ENCODE measurements around the gene FAM170B.

FAM170B gene

GRCh38 chr10:49153115-49153514, 19.3 kb upstream of the FAM170B start:
- no peak overlapping the region for H2BK12ac ChIP-seq (ENCODE audit: low read length)
- no peak overlapping the region for H4K91ac ChIP-seq (ENCODE audit: low read depth, low read length)
- WGBS (ENCODE audit: extremely low coverage, insufficient coverage, insufficient read length) = no CpG with 5 or more reads among the region's 4 CpGs
- H3K36me3 ChIP-seq (ENCODE audit: control insufficient read depth in 1 of 2, insufficient read depth in 2 of 2, low read length in 2 of 2) = no peaks in the 10 kb centered on the region
- no peak overlapping the region for H2AK5ac ChIP-seq (ENCODE audit: low read length)
- no peak overlapping the region for H3K9ac ChIP-seq (ENCODE audit: low read length)
- H3K79me1 ChIP-seq (ENCODE audit: low read length) = no peaks in the 10 kb centered on the region
- H3K27me3 ChIP-seq (ENCODE audit: insufficient read depth, low read length) = no peaks in the 10 kb centered on the region
- H3K27ac ChIP-seq (ENCODE audit: low read depth, low read length) = no peak overlapping the region
- H3K18ac ChIP-seq (ENCODE audit: low read length) = no peak overlapping the region
- H3K79me2 ChIP-seq (ENCODE audit: control insufficient read depth, insufficient read depth, low read length, poor library complexity) = no peaks in the 10 kb centered on the region
- no peaks in the 10 kb centered on the region for H3K4me1 ChIP-seq (ENCODE audit: control insufficient read depth in 1 of 2, insufficient read depth in 2 of 2, low read length in 2 of 2)
- H3K4me3 ChIP-seq (ENCODE audit: low read depth, low read length) = no peak overlapping the region
- no peaks in the 10 kb centered on the region for H3K9me3 ChIP-seq (ENCODE audit: insufficient read depth, low read depth, low read length)
- no peak overlapping the region for H4K8ac ChIP-seq (ENCODE audit: low read depth, low read length)
- no peak overlapping the region for H4K12ac ChIP-seq (ENCODE audit: low read depth, low read length)
- no peak overlapping the region for H3K23ac ChIP-seq (ENCODE audit: low read length)
- H2BK120ac ChIP-seq (ENCODE audit: insufficient read depth, low read length, poor library complexity) = no peak overlapping the region
- H3K4ac ChIP-seq (ENCODE audit: low read depth, low read length) = no peak overlapping the region
- no peak for DNase-seq
- no peak overlapping the region for H2AFZ ChIP-seq (ENCODE audit: insufficient read depth, low read length, poor library complexity)
- no peak overlapping the region for H2BK5ac ChIP-seq (ENCODE audit: low read depth, low read length, poor library complexity)
- H3K4me2 ChIP-seq (ENCODE audit: low read length) = no peak overlapping the region
- no peak overlapping the region for H3K14ac ChIP-seq (ENCODE audit: low read length)

DNA sequence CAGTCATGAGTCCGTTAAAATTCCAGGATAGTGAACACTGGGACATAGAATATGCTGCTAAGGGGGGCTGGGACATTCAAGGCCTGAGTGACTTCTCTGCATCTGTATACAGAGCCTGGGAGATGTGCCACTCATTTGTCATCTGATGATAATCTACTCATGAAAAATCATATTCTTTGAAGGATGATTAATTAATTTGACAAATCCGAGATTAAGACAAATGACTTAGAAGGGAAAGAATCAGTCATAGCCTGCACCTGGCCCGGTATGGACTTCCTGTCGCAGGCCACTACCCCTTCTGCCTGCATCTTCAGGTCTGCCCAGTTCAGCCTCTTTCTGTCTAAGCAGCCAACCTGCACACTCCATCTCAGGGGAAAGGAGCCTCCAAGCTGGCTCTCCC, 18.8 kb upstream of the FAM170B start:
- Histone ChIP-seq H2AFZ (ENCODE audit: insufficient read depth, low read length, poor library complexity) (no peak overlapping the region), H3K4me2 (ENCODE audit: low read length) (no peak overlapping the region), H2AK5ac (ENCODE audit: low read length) (no peak overlapping the region), H3K9me3 (ENCODE audit: insufficient read depth, low read depth, low read length) (no peaks in the 10 kb centered on the region), H2BK120ac (ENCODE audit: insufficient read depth, low read length, poor library complexity) (no peak overlapping the region), H3K4me3 (ENCODE audit: low read depth, low read length) (no peak overlapping the region), H2BK12ac (ENCODE audit: low read length) (no peak overlapping the region), H3K36me3 (ENCODE audit: control insufficient read depth in 1 of 2, insufficient read depth in 2 of 2, low read length in 2 of 2) (no peaks in the 10 kb centered on the region), H4K91ac (ENCODE audit: low read depth, low read length) (no peak overlapping the region), H3K23ac (ENCODE audit: low read length) (no peak overlapping the region), H3K27ac (ENCODE audit: low read depth, low read length) (no peak overlapping the region), H4K12ac (ENCODE audit: low read depth, low read length) (no peak overlapping the region), H3K27me3 (ENCODE audit: insufficient read depth, low read length) (no peaks in the 10 kb centered on the region), H3K4me1 (ENCODE audit: control insufficient read depth in 1 of 2, insufficient read depth in 2 of 2, low read length in 2 of 2) (no peaks in the 10 kb centered on the region), H3K9ac (ENCODE audit: low read length) (no peak overlapping the region), H3K18ac (ENCODE audit: low read length) (no peak overlapping the region), H3K14ac (ENCODE audit: low read length) (no peak overlapping the region), H2BK5ac (ENCODE audit: low read depth, low read length, poor library complexity) (no peak overlapping the region), H3K79me1 (ENCODE audit: low read length) (no peaks in the 10 kb centered on the region), H4K8ac (ENCODE audit: low read depth, low read length) (no peak overlapping the region), H3K4ac (ENCODE audit: low read depth, low read length) (no peak overlapping the region), H3K79me2 (ENCODE audit: control insufficient read depth, insufficient read depth, low read length, poor library complexity) (no peaks in the 10 kb centered on the region)
- DNase-seq = no peak
- WGBS (ENCODE audit: extremely low coverage, insufficient coverage, insufficient read length) = no CpG with 5 or more reads among the region's 4 CpGs

- Histone ChIP-seq H3K27ac (ENCODE audit: low read depth, low read length) (no peak overlapping the region), H3K4me1 (ENCODE audit: control insufficient read depth in 1 of 2, insufficient read depth in 2 of 2, low read length in 2 of 2) (no peaks in the 10 kb centered on the region), H3K79me2 (ENCODE audit: control insufficient read depth, insufficient read depth, low read length, poor library complexity) (no peaks in the 10 kb centered on the region), H4K12ac (ENCODE audit: low read depth, low read length) (no peak overlapping the region), H4K91ac (ENCODE audit: low read depth, low read length) (no peak overlapping the region), H3K9me3 (ENCODE audit: insufficient read depth, low read depth, low read length) (no peaks in the 10 kb centered on the region), H3K18ac (ENCODE audit: low read length) (no peak overlapping the region), H2BK12ac (ENCODE audit: low read length) (no peak overlapping the region), H4K8ac (ENCODE audit: low read depth, low read length) (no peak overlapping the region), H3K79me1 (ENCODE audit: low read length) (no peaks in the 10 kb centered on the region), H3K36me3 (ENCODE audit: control insufficient read depth in 1 of 2, insufficient read depth in 2 of 2, low read length in 2 of 2) (no peaks in the 10 kb centered on the region), H2AK5ac (ENCODE audit: low read length) (no peak overlapping the region), H3K4me2 (ENCODE audit: low read length) (no peak overlapping the region), H2AFZ (ENCODE audit: insufficient read depth, low read length, poor library complexity) (no peak overlapping the region), H3K14ac (ENCODE audit: low read length) (no peak overlapping the region), H3K4me3 (ENCODE audit: low read depth, low read length) (no peak overlapping the region), H3K23ac (ENCODE audit: low read length) (no peak overlapping the region), H2BK120ac (ENCODE audit: insufficient read depth, low read length, poor library complexity) (no peak overlapping the region), H3K27me3 (ENCODE audit: insufficient read depth, low read length) (no peaks in the 10 kb centered on the region), H2BK5ac (ENCODE audit: low read depth, low read length, poor library complexity) (no peak overlapping the region), H3K9ac (ENCODE audit: low read length) (no peak overlapping the region), H3K4ac (ENCODE audit: low read depth, low read length) (no peak overlapping the region)
- no CpG with 5 or more reads among the region's 4 CpGs for WGBS (ENCODE audit: extremely low coverage, insufficient coverage, insufficient read length)
- DNase-seq = no peak
These were observed 18.2 kb upstream of the FAM170B start for GRCh38 chr10:49152037-49152436.

GRCh38 chr10:49151481-49151880, 17.7 kb upstream of the FAM170B start:
- no peaks in the 10 kb centered on the region for H3K36me3 ChIP-seq (ENCODE audit: control insufficient read depth in 1 of 2, insufficient read depth in 2 of 2, low read length in 2 of 2)
- H3K27ac ChIP-seq (ENCODE audit: low read depth, low read length) = no peak overlapping the region
- H3K4me3 ChIP-seq (ENCODE audit: low read depth, low read length) = no peak overlapping the region
- no peak overlapping the region for H3K4me2 ChIP-seq (ENCODE audit: low read length)
- H2BK12ac ChIP-seq (ENCODE audit: low read length) = no peak overlapping the region
- no peak overlapping the region for H3K9ac ChIP-seq (ENCODE audit: low read length)
- H3K27me3 ChIP-seq (ENCODE audit: insufficient read depth, low read length) = no peaks in the 10 kb centered on the region
- no peak overlapping the region for H4K8ac ChIP-seq (ENCODE audit: low read depth, low read length)
- no peak overlapping the region for H3K4ac ChIP-seq (ENCODE audit: low read depth, low read length)
- H3K14ac ChIP-seq (ENCODE audit: low read length) = no peak overlapping the region
- no peak overlapping the region for H2AK5ac ChIP-seq (ENCODE audit: low read length)
- no peak overlapping the region for H3K18ac ChIP-seq (ENCODE audit: low read length)
- H3K9me3 ChIP-seq (ENCODE audit: insufficient read depth, low read depth, low read length) = no peaks in the 10 kb centered on the region
- no peak overlapping the region for H2BK5ac ChIP-seq (ENCODE audit: low read depth, low read length, poor library complexity)
- DNase-seq = no peak
- H4K12ac ChIP-seq (ENCODE audit: low read depth, low read length) = no peak overlapping the region
- no peaks in the 10 kb centered on the region for H3K79me2 ChIP-seq (ENCODE audit: control insufficient read depth, insufficient read depth, low read length, poor library complexity)
- H4K91ac ChIP-seq (ENCODE audit: low read depth, low read length) = no peak overlapping the region
- H3K23ac ChIP-seq (ENCODE audit: low read length) = no peak overlapping the region
- no CpG with 5 or more reads among the region's 1 CpG for WGBS (ENCODE audit: extremely low coverage, insufficient coverage, insufficient read length)
- H3K79me1 ChIP-seq (ENCODE audit: low read length) = no peaks in the 10 kb centered on the region
- no peak overlapping the region for H2AFZ ChIP-seq (ENCODE audit: insufficient read depth, low read length, poor library complexity)
- no peak overlapping the region for H2BK120ac ChIP-seq (ENCODE audit: insufficient read depth, low read length, poor library complexity)
- H3K4me1 ChIP-seq (ENCODE audit: control insufficient read depth in 1 of 2, insufficient read depth in 2 of 2, low read length in 2 of 2) = no peaks in the 10 kb centered on the region
